Neural progenitor cell (in vitro differentiated cells): Measurements from ENCODE around the gene RHCE.
"Not testable (repeated sequence)": the region's sequence is repeated elsewhere in the genome, so short reads cannot be mapped to it uniquely, and the experiment has no call there.

Source experiments
- EZH2phosphoT487 ChIP-seq: fragments of 200-600 bp; sonication (generic); IDR thresholded peaks from 2 replicates; pipeline ENCODE4 v1.6.1; 2017; ENCODE audit warnings: antibody characterized with exemption
- TF ChIP-seq, protein P1 (sequence below): fragments of 200-600 bp; sonication (generic); IDR thresholded peaks from 2 replicates; pipeline ENCODE4 v1.5.1; 2017; ENCODE audit warnings: antibody characterized with exemption, mild to moderate bottlenecking

DNA sequence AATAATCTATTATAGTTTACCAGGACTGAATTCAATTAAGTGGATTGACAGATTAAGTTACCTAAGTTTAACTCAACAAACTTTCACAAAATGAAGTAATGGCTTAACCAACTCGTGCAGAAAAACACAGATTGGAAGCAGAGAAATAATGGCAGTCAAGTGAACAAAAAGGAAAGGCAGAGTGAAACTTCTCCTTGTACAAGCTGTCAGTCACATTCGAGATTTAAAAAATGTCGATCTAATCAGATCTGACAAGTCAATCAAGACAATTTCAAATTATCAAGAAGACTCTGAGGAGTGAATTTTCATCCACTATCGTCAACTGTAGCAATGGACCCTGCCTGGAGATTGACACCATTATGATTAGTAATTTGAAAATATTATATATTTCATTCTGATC lies 3.3 kb downstream of the RHCE start:
- not testable (repeated sequence) for TF ChIP-seq EZH2phosphoT487
- TF ChIP-seq, protein P1, sequence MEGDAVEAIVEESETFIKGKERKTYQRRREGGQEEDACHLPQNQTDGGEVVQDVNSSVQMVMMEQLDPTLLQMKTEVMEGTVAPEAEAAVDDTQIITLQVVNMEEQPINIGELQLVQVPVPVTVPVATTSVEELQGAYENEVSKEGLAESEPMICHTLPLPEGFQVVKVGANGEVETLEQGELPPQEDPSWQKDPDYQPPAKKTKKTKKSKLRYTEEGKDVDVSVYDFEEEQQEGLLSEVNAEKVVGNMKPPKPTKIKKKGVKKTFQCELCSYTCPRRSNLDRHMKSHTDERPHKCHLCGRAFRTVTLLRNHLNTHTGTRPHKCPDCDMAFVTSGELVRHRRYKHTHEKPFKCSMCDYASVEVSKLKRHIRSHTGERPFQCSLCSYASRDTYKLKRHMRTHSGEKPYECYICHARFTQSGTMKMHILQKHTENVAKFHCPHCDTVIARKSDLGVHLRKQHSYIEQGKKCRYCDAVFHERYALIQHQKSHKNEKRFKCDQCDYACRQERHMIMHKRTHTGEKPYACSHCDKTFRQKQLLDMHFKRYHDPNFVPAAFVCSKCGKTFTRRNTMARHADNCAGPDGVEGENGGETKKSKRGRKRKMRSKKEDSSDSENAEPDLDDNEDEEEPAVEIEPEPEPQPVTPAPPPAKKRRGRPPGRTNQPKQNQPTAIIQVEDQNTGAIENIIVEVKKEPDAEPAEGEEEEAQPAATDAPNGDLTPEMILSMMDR = not testable (repeated sequence)
